ENCODE results near the gene TSEN54.
"Not testable (repeated sequence)": the region's sequence is repeated elsewhere in the genome, so short reads cannot be mapped to it uniquely, and the experiment has no call there.

Gene TSEN54

DNA sequence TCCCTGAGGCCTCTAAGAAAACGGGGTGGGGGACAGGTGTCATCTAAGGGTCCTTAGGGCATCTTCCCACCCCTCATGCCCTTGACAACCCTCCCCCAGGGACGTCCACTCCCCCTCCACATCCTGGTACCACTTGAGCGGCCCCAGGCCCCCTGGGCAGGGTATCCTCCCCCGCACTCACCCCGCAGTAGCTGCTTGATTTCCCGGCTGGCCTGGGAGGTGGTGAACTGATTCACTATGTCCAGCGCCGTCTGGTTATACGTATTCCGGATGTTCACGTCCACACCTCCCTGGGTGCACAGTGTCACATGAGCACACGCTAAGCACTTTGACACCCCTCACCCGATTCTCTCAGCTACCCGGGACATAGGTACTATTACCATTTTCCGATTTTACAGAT is 10.7 kb upstream of the TSEN54 start:
- no peak for DNase-seq

DNA sequence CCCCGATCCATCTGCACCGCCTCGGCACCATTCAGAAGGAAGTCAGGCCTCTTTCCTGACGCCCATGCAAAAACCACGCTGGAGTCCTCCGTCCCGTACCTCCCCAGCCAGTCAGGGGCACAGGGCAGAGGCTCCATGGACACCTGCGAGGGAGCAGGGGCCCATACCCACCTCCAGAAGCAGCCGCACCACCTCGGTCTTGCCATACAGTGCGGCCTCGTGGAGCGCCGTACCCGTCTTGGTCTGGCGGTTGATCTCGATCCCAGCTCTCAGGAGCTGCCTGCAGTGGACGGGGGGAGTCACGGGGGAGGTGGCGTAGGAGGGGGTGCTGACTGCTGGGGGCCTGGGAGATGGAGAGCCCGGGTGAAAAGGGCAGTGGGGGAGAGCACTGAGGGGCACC is 10.2 kb upstream of the TSEN54 start:
- DNase-seq = no peak

DNA sequence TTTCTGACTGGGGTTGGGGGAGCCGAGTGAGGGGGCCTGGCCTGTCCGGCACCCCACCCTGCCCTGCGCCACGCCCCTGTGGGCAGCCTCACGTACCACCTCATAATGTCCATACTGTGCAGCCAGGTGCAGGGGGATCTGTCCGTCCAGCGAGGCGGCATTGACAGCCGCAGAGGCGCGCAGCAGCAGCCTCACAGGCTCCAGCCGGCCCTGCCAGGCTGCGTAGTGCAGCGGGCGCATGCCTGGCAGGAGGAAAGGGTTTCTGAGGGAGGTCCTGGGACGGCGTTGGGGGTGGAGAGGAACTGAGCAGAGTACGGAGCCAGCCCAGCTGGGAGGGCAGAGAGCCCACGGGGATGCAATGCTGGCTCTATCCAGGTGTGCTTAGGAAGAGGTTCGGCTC is 9.4 kb upstream of the TSEN54 start:
- DNase-seq = no peak

DNA sequence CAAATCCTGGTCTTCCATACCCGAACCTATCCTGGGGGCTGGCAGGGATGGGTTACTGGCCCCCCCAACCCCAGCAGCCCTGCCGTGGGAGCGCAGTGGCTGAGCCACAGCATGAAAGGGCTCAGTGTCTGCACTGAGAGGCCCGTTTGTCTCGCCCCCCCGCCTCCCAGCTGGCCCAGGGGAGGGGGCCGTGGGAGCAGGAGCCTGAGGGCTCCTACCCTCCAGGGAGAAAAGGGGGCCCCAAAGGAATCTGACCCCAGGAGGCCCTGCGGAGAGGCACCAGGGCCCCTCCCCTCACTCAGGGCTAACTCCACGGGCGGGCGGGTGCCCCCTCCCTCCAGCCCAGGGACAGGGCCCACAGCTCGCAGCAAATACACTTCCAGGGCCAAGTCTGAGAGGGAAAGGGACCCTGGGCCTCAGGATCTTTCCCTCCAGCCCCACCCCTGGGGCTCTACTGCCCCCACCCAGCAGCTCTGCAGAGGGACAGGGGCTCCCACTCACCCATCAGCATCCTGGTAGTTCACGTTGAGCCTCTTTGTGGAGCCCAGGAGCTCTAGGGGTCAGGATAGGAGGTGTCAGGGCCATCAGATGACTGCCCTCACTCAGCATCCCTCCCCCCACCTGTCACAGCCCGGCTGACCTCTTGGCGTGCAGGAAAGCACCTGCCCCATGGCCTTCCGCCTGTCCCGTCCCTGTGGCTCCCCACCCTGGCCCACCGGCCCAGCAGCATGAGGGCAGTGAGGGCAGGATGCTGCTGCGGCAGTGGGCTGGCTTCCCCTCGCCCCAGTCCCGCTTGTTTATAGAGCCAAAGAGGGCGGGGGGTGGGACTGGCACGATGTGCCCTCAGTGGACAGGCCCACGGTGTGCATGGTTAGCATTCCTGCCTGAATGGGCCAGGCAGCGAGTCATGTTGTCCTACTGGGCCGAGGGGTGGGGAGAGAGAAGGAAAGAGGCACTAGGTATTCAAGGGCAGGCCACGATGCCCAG is 8.3 kb upstream of the TSEN54 start:
- no peak for DNase-seq

DNA sequence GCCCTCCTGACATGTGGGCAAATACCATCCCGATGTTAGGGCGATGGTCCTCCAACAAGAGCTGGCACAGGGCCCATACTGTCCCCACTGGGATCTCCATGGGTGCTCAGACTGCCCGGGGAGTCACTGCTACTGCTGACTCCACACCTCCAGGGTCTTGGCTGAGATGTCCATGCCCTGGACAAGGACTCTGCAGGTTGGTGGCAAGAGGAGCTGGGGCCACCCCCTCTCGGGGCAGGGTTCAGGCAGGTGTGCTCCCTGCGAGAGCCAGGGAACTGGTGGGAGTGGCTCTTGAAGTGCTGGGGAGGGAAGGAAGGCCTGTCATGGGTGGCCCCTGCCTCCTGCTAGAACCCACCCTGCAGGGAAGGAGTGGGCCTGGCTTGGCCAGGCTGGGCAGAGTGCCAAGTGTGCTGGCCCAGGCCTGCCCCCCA is 7.4 kb upstream of the TSEN54 start:
- DNase-seq = no peak

DNA sequence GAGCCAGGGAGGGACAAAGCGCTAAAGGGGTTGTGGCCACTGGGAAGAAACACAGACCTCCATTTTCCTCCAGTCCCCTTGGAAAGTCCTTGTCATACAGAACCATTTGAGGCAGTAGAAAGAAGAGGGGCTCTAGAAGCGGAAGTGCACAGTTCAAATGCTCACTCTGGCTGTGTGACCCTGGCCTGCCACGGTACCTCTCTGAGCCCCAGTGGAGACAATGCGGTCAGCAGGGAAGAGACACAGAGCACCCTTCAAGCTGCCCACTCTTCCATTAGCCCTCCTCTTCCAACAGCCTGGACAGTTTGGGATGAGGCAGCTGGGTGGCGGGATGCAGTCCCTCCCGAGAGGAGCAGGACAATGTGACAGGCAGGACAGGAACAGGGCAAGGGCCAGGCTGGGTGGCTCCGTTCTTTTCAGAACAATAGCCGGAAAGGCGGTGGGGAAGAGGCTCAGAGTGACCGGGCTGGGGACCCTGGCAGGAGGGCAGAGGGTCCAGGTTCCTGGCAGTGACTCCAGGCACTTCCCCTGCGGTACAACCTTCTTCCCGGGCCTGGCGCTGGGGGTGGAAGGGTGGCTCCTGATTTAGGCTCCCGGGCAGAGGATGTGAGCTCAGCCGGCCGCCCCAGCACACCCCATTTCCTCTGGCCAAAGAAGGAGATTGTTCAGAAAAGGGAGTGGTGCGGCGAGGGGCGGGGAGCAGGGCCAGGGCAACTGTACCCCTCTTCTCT is 6.6 kb upstream of the TSEN54 start:
- no peak for DNase-seq

DNA sequence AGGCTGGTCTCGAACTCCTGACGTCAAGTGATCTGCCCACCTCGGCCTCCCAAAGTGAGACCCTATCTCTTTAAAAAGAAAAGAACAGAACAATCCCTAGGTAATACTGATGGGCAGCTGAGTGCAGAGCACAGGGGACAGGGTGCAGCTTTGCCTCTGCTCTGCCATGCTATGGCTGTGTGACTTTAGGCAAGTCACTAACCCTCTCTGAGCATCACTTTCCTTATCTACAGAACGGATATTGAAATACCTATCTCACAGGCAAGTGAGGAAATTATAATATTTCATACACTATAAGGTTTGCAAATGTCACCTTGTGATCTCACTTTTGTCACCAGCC is 5.1 kb upstream of the TSEN54 start:
- no peak for DNase-seq

DNA sequence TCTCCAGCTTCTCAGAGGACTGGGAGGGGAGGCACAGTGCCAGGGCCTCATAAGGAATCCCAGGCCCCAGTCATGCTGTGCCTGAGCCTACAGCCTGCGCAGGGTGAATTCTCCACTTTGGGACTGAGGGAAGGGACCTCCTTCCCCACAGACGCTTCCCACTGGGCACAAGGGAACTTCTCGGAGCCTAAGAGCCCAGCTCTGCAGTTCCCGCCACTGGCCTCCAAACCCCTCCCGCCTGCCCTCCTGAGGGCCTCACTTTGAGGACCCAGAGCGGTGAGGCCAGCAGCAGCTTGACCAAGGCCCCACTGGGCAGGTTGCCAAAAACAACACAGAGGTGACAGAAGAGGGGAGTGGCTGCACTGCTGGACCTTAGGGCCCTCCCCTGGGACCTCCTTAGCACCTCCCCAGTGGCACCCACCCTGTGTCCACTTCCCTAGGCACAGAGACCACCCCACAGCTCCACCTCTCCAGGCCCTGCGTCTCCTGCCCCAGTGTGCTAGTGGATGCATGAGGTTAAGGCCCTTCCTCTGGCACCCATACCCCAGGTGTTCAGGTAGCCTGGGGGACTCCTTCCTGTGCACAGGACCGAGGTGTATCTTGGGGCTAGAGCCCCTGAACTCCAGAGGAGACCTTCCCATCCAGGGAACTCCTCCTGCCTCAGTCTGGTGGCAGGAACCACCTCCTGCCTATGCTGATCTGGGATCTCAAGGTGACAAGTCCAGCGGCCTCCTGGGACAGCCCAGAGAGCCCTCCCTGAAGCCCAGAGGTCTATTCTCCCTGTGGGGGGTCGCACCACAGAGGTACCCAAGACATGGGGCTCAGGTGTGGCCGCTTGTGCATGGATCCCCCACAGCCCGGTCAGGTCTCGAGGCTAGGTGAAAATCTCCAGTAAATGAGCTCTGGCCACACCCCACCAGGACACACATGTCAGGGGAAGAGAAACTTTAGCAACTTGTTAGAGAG is 4.4 kb upstream of the TSEN54 start:
- DNase-seq = no peak

DNA sequence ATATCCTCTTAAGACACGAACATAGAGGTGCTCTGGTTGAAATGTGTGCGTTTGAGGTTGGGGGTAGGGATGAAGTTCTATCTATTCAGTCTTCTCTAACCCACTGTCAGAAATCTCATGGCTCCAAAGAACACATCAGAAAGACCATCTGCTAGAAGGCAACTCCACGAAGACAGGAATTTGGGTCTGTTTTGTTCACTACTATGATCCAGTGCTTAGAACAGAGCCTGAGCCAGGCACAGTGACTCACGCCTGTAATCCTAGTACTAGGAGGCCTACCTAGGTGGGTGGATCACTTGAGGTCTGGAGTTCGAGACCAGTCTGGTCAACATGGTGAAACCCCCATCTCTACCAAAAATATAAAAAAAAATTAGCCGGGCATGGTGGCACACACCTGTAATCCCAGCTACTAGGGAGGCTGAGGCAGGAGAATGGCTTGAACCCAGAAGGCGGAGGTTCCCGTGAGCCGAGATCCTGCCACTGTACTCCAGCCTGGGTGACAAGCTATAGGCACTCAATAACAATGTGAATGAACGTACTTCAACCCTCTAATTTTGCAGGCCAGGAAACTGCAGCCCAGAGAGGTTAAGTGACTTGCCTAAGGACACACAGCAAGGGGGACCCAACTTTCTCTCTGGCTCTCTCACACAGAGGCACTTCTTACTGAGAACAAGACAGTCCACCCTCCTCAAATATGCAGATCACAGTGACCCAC is 3.2 kb upstream of the TSEN54 start:
- DNase-seq = no peak

DNA sequence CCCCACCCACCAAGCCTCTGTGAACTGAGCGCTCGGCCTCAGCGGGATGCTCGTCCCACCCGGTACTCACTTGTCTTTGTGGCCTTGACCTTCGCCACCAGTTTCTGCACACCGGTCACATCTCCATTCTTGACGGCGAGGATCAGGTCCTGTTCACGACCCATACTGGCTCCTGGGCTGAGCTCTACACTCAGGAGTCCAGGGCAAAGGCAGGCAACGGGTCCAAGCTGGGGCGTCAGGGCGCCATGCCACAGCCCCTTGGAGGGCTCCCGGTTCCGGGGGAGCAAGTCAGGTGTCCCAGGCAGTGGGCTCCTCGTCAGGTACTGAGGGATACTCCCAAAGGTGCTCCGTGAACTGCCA is 2.7 kb upstream of the TSEN54 start:
- no peak for DNase-seq

DNA sequence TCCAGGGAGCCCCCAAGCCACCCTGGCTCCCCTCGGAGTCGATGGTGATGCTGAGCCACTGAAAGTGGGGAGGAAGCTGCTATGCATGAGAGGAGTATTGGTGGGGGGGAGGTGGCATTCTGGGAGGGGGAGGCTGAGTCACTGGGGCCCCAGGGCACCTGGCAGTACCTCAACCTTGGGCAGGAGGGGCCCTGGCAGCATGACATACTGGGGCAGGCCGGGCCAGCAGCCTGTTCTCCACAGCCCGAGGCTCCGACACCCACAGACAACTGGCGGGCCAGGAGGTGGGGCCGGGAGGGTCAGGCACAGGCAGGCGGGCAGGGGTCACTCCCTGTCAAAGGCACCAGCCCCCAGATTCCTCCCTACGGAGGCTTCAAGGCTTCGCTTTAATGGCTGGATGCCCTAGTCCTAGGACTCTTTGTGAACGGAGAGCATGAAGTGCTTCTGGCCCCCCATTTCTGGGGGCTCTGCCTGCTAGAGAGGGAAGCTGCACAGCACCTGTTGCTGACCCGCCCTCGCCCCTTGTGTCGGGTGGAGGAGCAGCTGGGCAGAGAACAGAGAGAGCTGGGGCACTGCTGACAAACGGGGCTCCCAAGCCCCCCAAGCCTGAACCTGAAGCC is 1.9 kb upstream of the TSEN54 start:
- DNase-seq = peak; percentile 29 to 40

DNA sequence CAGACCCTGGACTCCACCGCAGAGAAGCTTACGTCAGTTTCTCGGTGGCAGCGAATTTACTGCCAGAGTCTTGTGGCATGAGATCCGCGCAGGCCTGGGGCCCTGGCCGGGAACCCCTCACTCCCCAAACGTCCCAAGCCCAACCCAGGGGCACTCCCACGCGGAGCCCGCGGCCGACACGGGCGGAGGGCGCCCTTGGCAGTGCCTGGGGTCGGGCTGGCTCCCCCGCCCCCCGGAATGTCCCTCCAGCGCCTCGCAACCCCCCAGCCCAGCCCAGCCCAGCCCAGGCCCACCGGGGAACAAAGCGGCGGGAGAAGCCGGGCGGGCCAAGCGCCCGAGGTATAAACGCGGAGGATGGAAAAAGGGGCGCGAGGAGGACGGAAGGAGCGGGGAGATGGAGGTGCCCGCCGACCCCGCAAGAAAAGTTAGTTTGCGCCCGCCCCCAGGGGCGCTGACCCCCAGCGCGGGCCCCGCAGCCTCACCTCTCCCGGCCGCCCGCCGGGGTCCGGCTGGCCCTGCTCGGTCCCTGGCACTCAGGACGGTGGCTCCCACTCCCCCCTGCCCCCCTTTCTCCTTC is 1.3 kb upstream of the TSEN54 start:
- DNase-seq = peak; percentile 33 to 39

DNA sequence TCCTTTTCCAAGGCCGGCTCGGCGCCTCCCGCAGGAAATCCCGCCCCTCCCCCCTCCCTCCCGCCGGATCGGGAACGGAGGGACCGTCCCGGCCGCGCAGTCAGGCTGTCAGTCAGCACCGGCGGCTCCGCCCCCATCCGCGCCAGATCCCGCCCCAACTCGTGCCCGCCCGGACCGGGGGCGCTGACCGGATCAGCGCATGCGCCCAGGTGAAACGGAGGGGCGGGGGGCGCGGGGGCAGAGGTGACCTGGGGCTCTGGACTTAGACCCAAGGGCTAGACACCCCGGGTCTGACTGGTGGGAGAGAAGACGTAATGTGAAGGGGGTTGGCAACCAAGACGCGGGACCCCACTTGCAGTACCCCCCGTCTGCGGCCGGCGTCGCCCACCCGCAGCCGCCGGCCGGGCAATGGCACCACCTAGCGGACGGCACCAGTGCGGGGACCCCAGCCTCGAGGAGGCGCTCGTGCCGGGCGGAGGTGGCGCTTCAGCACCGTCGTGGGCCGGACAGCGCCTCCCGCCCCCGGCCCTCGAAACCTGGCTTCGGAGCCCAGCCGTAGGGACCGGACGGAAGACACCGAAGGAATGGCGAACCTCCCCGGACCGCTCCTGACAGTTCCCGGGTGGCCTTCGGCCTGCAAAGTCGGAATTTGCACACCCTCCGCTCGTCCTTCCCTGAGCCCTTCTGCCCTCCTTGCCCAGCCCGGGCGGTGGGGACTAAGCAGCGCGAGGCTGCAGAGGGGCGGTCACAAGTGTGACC is 653 bp upstream of the TSEN54 start, which contains the start of gene CASKIN2:
TSS of gene CASKIN2 (minus strand) at position 42 of the 759 bp plus-strand sequence. CDS start 1,733 bp downstream, outside the sequence.
- peak; percentile 93 to 95 for DNase-seq

DNA sequence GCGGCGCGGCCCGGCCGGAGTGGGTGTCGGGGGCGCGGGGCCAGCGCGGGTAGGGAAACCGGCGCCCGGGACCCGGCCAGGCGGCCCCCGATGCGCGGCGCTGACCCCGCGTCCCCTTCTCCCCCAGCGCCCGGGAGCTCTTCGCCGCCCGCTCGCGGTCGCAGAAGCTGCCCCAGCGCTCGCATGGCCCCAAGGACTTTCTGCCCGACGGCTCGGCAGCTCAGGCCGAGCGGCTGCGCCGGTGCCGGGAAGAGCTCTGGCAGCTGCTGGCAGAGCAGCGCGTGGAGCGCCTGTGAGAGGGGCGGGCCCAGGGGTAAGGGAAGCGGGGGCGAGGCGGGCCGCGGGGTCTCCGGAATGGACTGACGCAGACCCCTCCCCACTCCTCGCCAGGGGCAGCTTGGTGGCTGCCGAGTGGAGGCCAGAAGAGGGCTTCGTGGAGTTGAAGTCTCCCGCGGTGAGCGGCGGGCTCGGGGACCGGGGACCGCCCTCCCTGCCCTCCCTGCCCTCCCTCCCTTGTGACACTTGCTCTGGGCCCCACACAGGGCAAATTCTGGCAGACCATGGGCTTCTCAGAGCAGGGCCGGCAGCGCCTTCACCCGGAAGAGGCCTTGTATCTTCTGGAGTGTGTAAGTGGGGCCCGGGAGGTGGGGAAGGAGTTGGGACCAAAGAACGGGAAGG is 430 bp downstream of the TSEN54 start:
- peak; percentile 59 to 68 for DNase-seq

DNA sequence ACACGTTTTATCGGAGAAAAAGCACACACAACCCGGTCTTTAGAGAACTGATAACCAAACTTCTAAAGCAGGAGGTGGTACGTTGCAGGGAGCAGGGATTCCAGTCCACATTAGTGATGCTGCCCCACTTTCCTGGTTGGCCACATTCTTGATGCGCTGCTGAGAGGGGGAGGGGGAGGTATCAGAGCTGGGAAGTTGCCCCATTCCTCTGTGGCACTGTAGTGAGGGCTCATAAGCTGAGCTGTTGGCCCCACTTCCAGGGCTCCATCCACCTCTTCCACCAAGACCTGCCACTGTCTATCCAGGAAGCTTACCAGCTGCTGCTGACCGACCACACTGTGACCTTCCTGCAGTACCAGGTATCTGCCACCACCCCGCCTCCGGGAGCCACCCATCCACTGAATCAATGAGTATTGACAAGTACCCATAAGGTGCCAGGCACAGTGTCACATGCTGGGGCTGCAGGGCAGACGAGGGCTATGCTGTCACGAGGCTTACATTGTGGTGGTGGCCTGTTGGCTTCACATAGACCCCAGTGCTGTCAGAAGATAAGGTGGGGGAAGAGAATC is 1.1 kb downstream of the TSEN54 start:
- peak; percentile 58 to 60 for DNase-seq

DNA sequence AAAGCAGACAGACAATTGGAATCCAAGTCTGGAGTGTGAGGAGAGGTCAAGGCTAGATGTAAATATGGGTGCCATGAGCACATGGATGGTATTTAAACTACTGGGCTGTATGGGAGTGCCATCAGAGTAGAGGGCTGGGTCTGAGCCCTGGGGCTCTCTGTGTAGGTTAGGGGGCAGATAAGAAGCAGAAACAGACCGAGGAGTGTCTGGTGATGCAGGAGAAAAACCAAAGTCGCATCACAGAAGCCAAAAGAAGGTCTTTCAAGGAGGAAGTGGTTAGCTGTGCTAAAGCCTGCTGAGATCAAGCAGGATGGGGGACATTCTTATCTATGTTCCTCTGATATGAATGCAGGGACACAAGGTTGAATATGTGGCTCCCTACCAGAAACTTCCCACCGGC is 1.9 kb downstream of the TSEN54 start:
- DNase-seq = no peak

DNA sequence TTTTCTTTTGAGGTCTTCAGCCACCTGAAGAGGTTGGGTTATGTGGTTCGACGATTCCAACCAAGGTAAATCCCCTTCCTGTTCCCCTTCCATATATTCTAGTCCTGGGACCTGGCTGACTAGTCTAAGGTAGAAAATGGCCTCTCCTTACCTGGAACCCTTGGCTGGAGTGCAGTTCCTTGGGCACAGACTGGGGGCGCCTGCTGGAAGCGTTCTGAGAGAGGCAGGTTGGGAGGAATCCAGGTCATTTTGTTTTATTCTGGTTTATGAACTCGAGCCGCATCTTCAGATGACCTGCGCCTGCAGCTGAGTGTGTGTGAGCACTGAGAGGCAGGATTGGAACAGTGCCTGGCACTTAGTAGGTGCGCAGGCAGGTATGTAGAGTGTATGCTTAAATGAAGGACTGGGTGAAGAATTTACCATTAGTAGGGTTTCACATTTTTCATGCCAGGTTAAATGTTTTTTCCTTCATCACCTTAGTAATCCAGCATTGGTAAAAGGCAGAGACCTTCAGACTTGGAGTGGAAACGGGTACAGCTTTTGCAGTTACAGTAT is 2.7 kb downstream of the TSEN54 start:
- DNase-seq = no peak

DNA sequence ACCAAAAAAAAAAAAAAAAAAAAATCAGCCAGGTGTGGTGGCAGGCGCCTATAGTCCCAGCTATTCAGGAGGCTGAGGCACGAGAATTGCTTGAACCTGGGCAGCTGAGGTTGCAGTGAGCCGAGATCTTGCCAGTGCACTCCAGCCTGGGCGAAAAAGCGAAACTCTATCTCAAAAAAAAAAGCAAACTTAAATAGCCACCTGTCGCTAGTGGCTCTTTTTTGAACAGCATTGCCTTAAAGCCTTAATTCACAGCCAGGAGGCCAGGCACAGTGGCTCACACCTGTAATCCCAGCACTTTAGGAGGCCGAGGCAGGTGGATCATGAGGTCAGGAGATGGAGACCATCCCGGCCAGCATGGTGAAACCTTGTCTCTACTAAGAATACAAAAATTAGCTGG is 4.1 kb downstream of the TSEN54 start:
- DNase-seq = not testable (repeated sequence)

DNA sequence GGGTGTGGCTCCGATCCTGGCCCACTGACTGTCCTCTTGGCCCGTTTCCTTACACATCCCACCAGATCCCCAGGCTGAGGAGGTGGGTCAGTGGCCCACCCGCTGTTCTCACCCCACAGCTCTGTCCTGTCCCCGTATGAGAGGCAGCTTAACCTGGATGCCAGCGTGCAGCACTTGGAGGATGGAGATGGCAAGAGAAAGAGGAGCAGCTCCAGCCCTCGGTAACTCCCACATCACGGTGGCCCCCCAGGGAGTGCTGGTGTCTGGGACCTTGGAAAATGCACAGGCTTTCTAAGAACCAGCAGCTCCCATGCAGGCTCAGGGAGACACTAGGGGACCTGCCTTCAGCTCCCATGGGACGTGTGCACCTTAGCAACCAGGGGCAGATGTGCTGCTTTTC is 5.0 kb downstream of the TSEN54 start:
- DNase-seq = no peak

Data from activated T-cell treated with anti-CD3 and anti-CD28 coated beads, Interleukin-2, amount 50 U/mL, for 48 hours (primary cell).